HG03159 (cell line): ENCODE data around the gene NEXMIF.
"Not testable (repeated sequence)": the region's sequence is repeated elsewhere in the genome, so short reads cannot be mapped to it uniquely, and the experiment has no call there.

Source experiments
- ATAC-seq: cut with Tn5 transposase; IDR thresholded peaks from one replicate; pipeline ENCODE4 v1.9.1; 2021; ENCODE audit warnings: mild to moderate bottlenecking, moderate library complexity; ENCODE audit not compliant: unreplicated experiment

Gene NEXMIF

DNA sequence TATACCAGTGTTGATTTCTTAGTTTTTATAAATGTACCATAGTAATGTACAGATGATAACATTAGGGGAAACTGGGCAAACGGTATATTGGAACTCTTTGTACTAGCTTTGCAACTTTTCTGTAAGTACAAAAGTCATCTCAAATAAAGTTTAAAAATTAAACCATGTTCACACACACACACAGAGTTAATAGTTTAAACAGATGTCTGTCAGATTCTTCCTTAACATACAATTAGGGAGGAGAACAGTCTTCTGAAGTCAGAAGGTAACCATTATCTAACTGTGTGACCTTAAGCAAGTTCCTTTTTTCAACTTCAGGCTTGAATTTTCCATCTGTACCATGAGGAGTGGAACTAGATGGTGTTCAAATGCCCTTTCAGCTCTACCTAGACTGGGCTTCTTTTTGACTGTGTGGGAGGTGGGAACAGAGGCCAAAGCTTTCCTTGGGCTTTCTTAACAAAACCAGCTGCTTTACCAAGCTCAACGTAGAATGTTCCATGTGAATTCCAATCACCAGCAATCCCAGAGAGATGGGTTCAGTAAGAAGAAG is 127.8 kb downstream of the NEXMIF start:
- no peak for ATAC-seq

GRCh38 chrX:74788545-74789086 is 136.6 kb downstream of the NEXMIF start:
- no peak for ATAC-seq

DNA sequence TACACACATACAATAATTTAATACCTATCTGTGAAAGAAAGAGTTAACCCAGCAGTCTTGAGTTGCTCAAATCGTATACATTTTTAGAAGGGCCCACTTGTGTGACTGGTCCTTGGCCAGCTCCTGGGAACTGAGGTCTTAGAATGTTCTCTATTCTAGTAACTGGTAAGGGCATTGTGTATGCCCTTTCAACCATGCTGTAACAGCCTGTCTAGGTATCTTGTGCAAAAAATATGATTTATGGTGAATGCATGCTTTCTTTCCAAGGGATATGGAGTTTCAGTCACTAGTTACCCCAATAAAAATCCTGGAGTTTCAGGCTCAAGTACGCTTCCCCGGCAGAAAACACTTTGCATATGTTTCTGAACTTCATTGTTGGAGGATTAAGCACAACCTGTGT is 140.6 kb downstream of the NEXMIF start:
- ATAC-seq, result no peak

GRCh38 chrX:74781507-74782034 is 143.7 kb downstream of the NEXMIF start:
- peak; percentile 49 for ATAC-seq

DNA sequence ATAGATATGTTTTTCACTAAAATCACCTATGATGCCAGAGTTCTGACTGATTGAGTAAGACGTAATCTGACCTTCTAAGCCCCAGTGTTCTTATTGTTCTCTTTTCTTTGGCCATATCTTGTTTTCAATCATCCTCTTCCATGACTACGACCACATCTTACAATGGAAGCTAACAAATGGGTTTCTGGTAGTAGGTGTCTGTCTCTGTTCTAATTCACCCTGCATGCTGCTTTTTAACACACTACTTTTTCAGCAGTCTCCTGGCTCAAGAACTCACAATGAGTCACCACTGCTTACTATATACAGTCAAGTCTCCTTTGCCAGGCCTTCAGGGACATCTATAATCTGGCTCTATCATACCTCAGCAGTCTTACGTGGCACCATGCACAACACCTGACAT is 146.1 kb downstream of the NEXMIF start:
- no peak for ATAC-seq

- no peak for ATAC-seq
These were observed 150.3 kb downstream of the NEXMIF start for GRCh38 chrX:74774988-74775387.

DNA sequence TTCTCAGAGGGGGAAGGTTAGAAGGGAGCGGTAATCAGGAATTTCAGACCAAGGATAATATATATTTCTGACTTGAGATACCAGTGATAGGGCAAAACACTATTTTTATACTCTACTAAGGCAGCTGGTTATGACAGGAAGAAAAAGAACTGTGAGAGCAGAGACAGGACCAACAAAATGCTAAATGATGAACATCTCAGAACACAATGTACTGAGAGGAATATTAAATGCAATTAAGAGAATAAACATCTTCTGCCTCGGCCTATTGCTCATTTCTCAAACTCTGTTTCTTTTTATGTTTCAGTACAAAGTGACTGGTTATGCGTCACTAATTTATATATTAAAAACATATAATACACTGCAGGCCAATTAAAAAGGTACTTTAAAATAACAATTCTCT is 188.8 kb downstream of the NEXMIF start:
- ATAC-seq, result no peak

GRCh38 chrX:74705269-74705668 is 220.0 kb downstream of the NEXMIF start:
- ATAC-seq, result no peak

DNA sequence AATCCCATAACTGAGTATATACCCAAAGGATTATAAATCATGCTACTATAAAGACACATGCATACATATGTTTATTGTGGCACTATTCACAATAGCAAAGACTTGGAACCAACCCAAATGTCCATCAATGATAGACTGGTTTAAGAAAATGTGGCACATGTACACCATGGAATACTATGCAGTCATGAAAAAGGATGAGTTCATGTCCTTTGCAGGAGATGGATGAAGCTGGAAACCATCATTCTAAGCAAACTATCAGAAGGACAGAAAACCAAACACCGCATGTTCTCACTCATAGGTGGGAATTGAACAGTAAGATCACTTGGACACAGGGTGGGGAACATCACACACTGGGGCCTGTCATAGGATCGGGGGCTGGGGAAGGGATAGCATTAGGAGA is 223.9 kb downstream of the NEXMIF start:
- ATAC-seq, result not testable (repeated sequence)

DNA sequence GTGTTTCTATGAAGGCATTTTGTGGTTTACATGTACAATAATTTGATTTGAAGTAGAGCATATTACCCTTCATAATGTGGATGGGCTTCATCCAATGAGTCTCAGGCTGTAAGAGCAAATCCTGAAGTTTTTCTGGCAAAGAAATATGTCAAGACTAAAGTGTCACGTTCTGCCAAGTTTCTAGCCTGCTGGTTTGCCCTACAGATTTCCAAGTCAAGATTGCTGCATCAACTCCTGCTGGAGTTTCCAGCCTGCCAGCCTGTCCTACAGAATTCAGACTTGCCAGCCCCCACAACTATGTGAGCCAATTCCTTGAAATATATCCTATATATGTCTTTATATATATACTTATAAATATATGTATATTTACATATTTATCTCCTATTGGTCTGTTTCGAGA is 240.8 kb downstream of the NEXMIF start:
- ATAC-seq, result no peak
